Suppressor macrophage treated with lipopolysaccharide for 1 hour (primary cell): ENCODE measurements around the gene LTF.
"Not testable (repeated sequence)": the region's sequence is repeated elsewhere in the genome, so short reads cannot be mapped to it uniquely, and the experiment has no call there.

Experiments used
- DNase-seq, 3 donors: peaks; one replicate each; pipeline ENCODE4 v3.0.0-alpha.2; 2020 to 2022

LTF gene

GRCh38 chr3:46409739-46410489, 54.8 kb downstream of the LTF start:
- DNase-seq, result peak in 1 of 3 donors; percentile 26

- peak in 1 of 3 donors; percentile 28 for DNase-seq
Measured at GRCh38 chr3:46408853-46409252, 55.9 kb downstream of the LTF start.

GRCh38 chr3:46407970-46408369, 56.7 kb downstream of the LTF start:
- peak; percentile 64 to 80 (median 72) for DNase-seq

GRCh38 chr3:46406788-46407611, 57.7 kb downstream of the LTF start, which contains the start of the genes CCR5AS and CCRL2:
Gene CCR5AS, minus strand, starts transcription at chr3:46407066.
Gene CCRL2, plus strand, starts transcription at chr3:46407259. Its CDS starts 821 bp downstream, at chr3:46408080.
- peak; percentile 92 to 96 (median 94) for DNase-seq

- peak; percentile 97 to 99 (median 98) for DNase-seq
Measured at GRCh38 chr3:46406443-46406787, 58.3 kb downstream of the LTF start.

GRCh38 chr3:46405301-46406019, 59.2 kb downstream of the LTF start:
- DNase-seq, result peak; percentile 93 to 100 (median 98)

GRCh38 chr3:46402902-46403301, 61.8 kb downstream of the LTF start:
- DNase-seq, result not testable (repeated sequence)

GRCh38 chr3:46401579-46401978, 63.1 kb downstream of the LTF start:
- DNase-seq, result no peak

- DNase-seq, result no peak
Measured at GRCh38 chr3:46400846-46401245, 63.9 kb downstream of the LTF start.

GRCh38 chr3:46400000-46400734, 64.5 kb downstream of the LTF start:
- peak; percentile 73 to 84 (median 79) for DNase-seq

- DNase-seq, result peak; percentile 74 to 90 (median 83)
Measured at GRCh38 chr3:46399557-46399956, 65.1 kb downstream of the LTF start.

- peak in 1 of 3 donors; percentile 48 for DNase-seq
Measured at GRCh38 chr3:46399098-46399497, 65.6 kb downstream of the LTF start.

- no peak for DNase-seq
Measured at GRCh38 chr3:46398186-46398955, 66.3 kb downstream of the LTF start.

GRCh38 chr3:46397111-46397510, 67.6 kb downstream of the LTF start:
- no peak for DNase-seq

- peak; percentile 92 to 99 (median 96) for DNase-seq
Measured at GRCh38 chr3:46395766-46396530, 68.8 kb downstream of the LTF start.

GRCh38 chr3:46395210-46395661, 69.5 kb downstream of the LTF start:
- peak; percentile 90 to 98 (median 94) for DNase-seq

GRCh38 chr3:46393554-46394434, 70.9 kb downstream of the LTF start:
- DNase-seq, result peak; percentile 52 to 80 (median 54)

GRCh38 chr3:46393011-46393410, 71.7 kb downstream of the LTF start:
- no peak for DNase-seq

- not testable (repeated sequence) for DNase-seq
Measured at GRCh38 chr3:46391526-46391925, 73.2 kb downstream of the LTF start.

- no peak for DNase-seq
Measured at GRCh38 chr3:46389306-46389705, 75.4 kb downstream of the LTF start.
